Astrocyte of the cerebellum (primary cell): ENCODE measurements around the gene TTC29.
"Not testable (repeated sequence)": the region's sequence is repeated elsewhere in the genome, so short reads cannot be mapped to it uniquely, and the experiment has no call there.

Experiments
- DNase-seq: peaks from one replicate; pipeline ENCODE4 v3.0.0-alpha.2; 2011; ENCODE audit warnings: low read depth
- H3K4me3 ChIP-seq: 2 replicates; pipeline ENCODE4 v1.5.1; 2011; ENCODE audit warnings: mild to moderate bottlenecking, low read depth, low read length, moderate library complexity
- CTCF ChIP-seq: IDR thresholded peaks from 2 replicates; pipeline ENCODE4 v1.5.1; 2012; ENCODE audit warnings: low read length, low read depth, moderate library complexity, mild to moderate bottlenecking; ENCODE audit errors: missing control alignments
- in situ Hi-C: cut with HindIII; loops from 2 replicates; pipeline ENCODE4 v1.10.0; 2017; ENCODE audit warnings: low sequenced_read_pairs

The TTC29 gene

GRCh38 chr4:146674829-146675570 lies 270.7 kb downstream of the TTC29 start:
- DNase-seq = no peak
- no peak for TF ChIP-seq CTCF
- in situ Hi-C loops = no loop called here
- no peak overlapping the region for H3K4me3 ChIP-seq

GRCh38 chr4:146663968-146664311 lies 281.7 kb downstream of the TTC29 start:
- in situ Hi-C loops, DNase-seq, H3K4me3 ChIP-seq: not testable (repeated sequence)

GRCh38 chr4:146661367-146661766 lies 284.3 kb downstream of the TTC29 start:
- DNase-seq = no peak
- no peak for TF ChIP-seq CTCF
- no peak overlapping the region for H3K4me3 ChIP-seq
- in situ Hi-C loops = no loop called here
